Fibroblast of mammary gland (primary cell): ENCODE results near the gene SIX5.
A peak's percentile ranks its signal among the peaks of the same experiment; 100 is the strongest.

Experiments
- DNase-seq: peaks from one replicate; pipeline ENCODE4 v3.0.0-alpha.2; 2010; ENCODE audit warnings: low read depth
- H3K4me3 ChIP-seq: 2 replicates; pipeline ENCODE4 v1.5.1; 2011; ENCODE audit warnings: low read depth, mild to moderate bottlenecking, low read length, moderate library complexity; ENCODE audit not compliant: control insufficient read depth
- CTCF ChIP-seq: conservative IDR thresholded peaks from 2 replicates; pipeline ENCODE4 v1.5.1; 2011; ENCODE audit warnings: low read depth, low read length, inconsistent platforms; ENCODE audit not compliant: control insufficient read depth, insufficient read depth

The SIX5 gene

GRCh38 chr19:45814851-45815480 is 45.9 kb upstream of the SIX5 start, which contains the start of gene RSPH6A:
Gene RSPH6A, minus strand, starts transcription at chr19:45815308. Its CDS starts 132 bp downstream, at chr19:45815176.
- H3K4me3 ChIP-seq: no peak within 1 kb of the TSS
- no peak for TF ChIP-seq CTCF

GRCh38 chr19:45814166-45814780 is 45.2 kb upstream of the SIX5 start:
- DNase-seq: peak; percentile 54
- H3K4me3 ChIP-seq: no peak overlapping the region
- no peak for TF ChIP-seq CTCF

More at GRCh38 chr19:45814851-45815480, 45.9 kb upstream of the SIX5 start, which contains the start of gene RSPH6A:
- DNase-seq: no peak

GRCh38 chr19:45812297-45812696 is 43.2 kb upstream of the SIX5 start:
- no peak for DNase-seq
- TF ChIP-seq CTCF: no peak
- no peak overlapping the region for H3K4me3 ChIP-seq

GRCh38 chr19:45809643-45810159 is 40.6 kb upstream of the SIX5 start:
- peak; percentile 71 for DNase-seq
- no peak for TF ChIP-seq CTCF
- no peak overlapping the region for H3K4me3 ChIP-seq

- no peak for DNase-seq
- no peak overlapping the region for H3K4me3 ChIP-seq
- TF ChIP-seq CTCF: no peak
Observed at GRCh38 chr19:45805719-45806118, 36.7 kb upstream of the SIX5 start.

- no peak overlapping the region for H3K4me3 ChIP-seq
- DNase-seq: no peak
- TF ChIP-seq CTCF: no peak
Observed at GRCh38 chr19:45804959-45805230, 35.8 kb upstream of the SIX5 start.
